Ovary (tissue), 3 donors: ENCODE results near the gene LDB3.
"Not testable (repeated sequence)": the region's sequence is repeated elsewhere in the genome, so short reads cannot be mapped to it uniquely, and the experiment has no call there.

Experiments used
- EP300 ChIP-seq: sonication (generic); formaldehyde crosslinking; IDR thresholded peaks from one replicate; pipeline ENCODE4 v1.6.1; 2017; ENCODE audit warnings: antibody characterized with exemption
- POLR2A ChIP-seq: fragments of 450-650 bp; IDR thresholded peaks from one replicate; pipeline ENCODE4 v1.6.1; 2017; ENCODE audit warnings: antibody characterized with exemption, mild to moderate bottlenecking, moderate library complexity
- TF ChIP-seq, protein P1 (sequence below), 3 donors: fragments of 450-650 bp in 2 of 3; fragments of 200-600 bp in 1 of 3; IDR thresholded peaks; one replicate each; pipeline versions ENCODE4 v1.5.1 to v1.8.0; 2016 to 2022; ENCODE audit warnings: antibody characterized with exemption in 3 of 3, mild to moderate bottlenecking in 1 of 3
- donor health status: DM: no; HTN: no; CAD: no.

DNA sequence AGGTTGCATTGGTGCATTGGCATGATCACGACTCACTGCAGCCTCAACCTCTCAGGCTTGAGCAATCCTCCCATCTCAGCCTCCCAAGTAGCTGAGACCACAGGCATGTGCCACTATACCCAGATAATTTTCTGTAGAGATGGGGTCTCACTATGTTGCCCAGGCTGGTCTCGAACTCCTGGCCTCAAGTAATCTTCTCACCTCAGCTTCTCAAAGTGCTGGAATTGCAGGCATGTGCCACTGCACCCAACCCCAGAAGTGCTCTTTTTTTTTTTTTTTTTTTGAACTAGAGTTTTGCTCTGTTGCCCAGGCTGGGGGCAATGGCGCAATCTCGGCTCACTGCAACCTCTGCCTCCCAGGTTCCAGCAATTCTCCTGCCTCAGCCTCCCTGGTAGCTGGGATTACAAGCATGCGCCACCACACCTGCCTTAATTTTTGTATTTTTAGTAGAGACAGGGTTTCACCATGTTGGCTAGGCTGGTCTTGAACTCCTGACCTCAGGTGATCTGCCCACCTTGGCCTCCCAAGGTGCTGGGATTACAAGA lies 22.6 kb upstream of the LDB3 start:
- TF ChIP-seq, protein P1, sequence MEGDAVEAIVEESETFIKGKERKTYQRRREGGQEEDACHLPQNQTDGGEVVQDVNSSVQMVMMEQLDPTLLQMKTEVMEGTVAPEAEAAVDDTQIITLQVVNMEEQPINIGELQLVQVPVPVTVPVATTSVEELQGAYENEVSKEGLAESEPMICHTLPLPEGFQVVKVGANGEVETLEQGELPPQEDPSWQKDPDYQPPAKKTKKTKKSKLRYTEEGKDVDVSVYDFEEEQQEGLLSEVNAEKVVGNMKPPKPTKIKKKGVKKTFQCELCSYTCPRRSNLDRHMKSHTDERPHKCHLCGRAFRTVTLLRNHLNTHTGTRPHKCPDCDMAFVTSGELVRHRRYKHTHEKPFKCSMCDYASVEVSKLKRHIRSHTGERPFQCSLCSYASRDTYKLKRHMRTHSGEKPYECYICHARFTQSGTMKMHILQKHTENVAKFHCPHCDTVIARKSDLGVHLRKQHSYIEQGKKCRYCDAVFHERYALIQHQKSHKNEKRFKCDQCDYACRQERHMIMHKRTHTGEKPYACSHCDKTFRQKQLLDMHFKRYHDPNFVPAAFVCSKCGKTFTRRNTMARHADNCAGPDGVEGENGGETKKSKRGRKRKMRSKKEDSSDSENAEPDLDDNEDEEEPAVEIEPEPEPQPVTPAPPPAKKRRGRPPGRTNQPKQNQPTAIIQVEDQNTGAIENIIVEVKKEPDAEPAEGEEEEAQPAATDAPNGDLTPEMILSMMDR (IDR thresholded peaks at IDR 0.05): not testable (repeated sequence)
- TF ChIP-seq EP300, POLR2A: not testable (repeated sequence)
